ENCODE results near the gene RCBTB2.

DNA sequence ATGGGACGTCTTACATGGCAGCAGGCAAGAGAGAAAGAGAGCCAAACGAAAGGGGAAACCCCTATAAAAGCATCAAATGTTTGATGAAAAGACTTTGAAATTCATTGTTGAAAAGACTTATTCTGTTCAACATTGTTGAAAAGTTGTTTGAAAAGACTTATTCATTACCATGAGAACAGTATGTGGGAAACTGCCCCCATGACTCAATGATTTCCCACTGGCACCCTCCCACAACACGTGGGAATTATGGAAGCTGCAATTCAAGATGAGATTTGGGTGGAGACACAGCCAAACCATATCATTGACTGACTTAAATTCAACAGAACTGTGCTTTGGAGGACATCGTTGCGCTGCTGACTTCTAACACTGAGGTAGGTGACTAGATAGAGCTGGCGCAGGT is 48.0 kb upstream of the RCBTB2 start:
- TF ChIP-seq, protein P1, sequence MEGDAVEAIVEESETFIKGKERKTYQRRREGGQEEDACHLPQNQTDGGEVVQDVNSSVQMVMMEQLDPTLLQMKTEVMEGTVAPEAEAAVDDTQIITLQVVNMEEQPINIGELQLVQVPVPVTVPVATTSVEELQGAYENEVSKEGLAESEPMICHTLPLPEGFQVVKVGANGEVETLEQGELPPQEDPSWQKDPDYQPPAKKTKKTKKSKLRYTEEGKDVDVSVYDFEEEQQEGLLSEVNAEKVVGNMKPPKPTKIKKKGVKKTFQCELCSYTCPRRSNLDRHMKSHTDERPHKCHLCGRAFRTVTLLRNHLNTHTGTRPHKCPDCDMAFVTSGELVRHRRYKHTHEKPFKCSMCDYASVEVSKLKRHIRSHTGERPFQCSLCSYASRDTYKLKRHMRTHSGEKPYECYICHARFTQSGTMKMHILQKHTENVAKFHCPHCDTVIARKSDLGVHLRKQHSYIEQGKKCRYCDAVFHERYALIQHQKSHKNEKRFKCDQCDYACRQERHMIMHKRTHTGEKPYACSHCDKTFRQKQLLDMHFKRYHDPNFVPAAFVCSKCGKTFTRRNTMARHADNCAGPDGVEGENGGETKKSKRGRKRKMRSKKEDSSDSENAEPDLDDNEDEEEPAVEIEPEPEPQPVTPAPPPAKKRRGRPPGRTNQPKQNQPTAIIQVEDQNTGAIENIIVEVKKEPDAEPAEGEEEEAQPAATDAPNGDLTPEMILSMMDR (tag by site-specific recombination; IDR thresholded peaks at IDR 0.05) = no peak
- TF ChIP-seq ZEB2 (tag by site-specific recombination; IDR thresholded peaks at IDR 0.05) (no peak), ZNF292 (tag by site-specific recombination; IDR thresholded peaks at IDR 0.05; ENCODE audit: borderline replicate concordance, low read depth) (no peak), HOXA7 (CRISPR knock-in tag; IDR thresholded peaks at IDR 0.05; ENCODE audit: borderline replicate concordance) (no peak), KLF16 (tag by site-specific recombination; IDR thresholded peaks at IDR 0.05) (no peak), ZNF174 (tag by site-specific recombination; IDR thresholded peaks at IDR 0.05) (no peak), ZNF335 (tag by site-specific recombination; conservative IDR thresholded peaks at IDR 0.05) (no peak), ZNF274 (IDR thresholded peaks at IDR 0.05; ENCODE audit: low read length) (no peak), ZNF274 (tag by site-specific recombination; IDR thresholded peaks at IDR 0.05; ENCODE audit: borderline replicate concordance) (no peak), ZNF843 (tag by site-specific recombination; IDR thresholded peaks at IDR 0.05) (no peak), ZNF24 (tag by site-specific recombination; IDR thresholded peaks at IDR 0.05) (no peak)
- TF ChIP-seq, protein P2, sequence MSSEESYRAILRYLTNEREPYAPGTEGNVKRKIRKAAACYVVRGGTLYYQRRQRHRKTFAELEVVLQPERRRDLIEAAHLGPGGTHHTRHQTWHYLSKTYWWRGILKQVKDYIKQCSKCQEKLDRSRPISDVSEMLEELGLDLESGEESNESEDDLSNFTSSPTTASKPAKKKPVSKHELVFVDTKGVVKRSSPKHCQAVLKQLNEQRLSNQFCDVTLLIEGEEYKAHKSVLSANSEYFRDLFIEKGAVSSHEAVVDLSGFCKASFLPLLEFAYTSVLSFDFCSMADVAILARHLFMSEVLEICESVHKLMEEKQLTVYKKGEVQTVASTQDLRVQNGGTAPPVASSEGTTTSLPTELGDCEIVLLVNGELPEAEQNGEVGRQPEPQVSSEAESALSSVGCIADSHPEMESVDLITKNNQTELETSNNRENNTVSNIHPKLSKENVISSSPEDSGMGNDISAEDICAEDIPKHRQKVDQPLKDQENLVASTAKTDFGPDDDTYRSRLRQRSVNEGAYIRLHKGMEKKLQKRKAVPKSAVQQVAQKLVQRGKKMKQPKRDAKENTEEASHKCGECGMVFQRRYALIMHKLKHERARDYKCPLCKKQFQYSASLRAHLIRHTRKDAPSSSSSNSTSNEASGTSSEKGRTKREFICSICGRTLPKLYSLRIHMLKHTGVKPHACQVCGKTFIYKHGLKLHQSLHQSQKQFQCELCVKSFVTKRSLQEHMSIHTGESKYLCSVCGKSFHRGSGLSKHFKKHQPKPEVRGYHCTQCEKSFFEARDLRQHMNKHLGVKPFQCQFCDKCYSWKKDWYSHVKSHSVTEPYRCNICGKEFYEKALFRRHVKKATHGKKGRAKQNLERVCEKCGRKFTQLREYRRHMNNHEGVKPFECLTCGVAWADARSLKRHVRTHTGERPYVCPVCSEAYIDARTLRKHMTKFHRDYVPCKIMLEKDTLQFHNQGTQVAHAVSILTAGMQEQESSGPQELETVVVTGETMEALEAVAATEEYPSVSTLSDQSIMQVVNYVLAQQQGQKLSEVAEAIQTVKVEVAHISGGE (tag by site-specific recombination; conservative IDR thresholded peaks at IDR 0.05; ENCODE audit: low read depth) = no peak
- TF ChIP-seq, protein P3, sequence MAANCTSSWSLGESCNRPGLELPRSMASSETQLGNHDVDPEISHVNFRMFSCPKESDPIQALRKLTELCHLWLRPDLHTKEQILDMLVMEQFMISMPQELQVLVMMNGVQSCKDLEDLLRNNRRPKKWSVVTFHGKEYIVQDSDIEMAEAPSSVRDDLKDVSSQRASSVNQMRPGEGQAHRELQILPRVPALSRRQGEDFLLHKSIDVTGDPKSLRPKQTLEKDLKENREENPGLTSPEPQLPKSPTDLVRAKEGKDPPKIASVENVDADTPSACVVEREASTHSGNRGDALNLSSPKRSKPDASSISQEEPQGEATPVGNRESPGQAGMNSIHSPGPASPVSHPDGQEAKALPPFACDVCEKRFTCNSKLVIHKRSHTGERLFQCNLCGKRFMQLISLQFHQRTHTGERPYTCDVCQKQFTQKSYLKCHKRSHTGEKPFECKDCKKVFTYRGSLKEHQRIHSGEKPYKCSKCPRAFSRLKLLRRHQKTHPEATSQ (tag by site-specific recombination; IDR thresholded peaks at IDR 0.05) = no peak
- TF ChIP-seq, protein P4, sequence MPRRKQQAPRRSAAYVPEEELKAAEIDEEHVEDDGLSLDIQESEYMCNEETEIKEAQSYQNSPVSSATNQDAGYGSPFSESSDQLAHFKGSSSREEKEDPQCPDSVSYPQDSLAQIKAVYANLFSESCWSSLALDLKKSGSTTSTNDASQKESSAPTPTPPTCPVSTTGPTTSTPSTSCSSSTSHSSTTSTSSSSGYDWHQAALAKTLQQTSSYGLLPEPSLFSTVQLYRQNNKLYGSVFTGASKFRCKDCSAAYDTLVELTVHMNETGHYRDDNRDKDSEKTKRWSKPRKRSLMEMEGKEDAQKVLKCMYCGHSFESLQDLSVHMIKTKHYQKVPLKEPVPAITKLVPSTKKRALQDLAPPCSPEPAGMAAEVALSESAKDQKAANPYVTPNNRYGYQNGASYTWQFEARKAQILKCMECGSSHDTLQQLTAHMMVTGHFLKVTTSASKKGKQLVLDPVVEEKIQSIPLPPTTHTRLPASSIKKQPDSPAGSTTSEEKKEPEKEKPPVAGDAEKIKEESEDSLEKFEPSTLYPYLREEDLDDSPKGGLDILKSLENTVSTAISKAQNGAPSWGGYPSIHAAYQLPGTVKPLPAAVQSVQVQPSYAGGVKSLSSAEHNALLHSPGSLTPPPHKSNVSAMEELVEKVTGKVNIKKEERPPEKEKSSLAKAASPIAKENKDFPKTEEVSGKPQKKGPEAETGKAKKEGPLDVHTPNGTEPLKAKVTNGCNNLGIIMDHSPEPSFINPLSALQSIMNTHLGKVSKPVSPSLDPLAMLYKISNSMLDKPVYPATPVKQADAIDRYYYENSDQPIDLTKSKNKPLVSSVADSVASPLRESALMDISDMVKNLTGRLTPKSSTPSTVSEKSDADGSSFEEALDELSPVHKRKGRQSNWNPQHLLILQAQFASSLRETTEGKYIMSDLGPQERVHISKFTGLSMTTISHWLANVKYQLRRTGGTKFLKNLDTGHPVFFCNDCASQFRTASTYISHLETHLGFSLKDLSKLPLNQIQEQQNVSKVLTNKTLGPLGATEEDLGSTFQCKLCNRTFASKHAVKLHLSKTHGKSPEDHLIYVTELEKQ (tag by site-specific recombination; IDR thresholded peaks at IDR 0.05; ENCODE audit: borderline replicate concordance) = no peak
